DMS 273 (cell line): ENCODE data around the gene NFKB1.
A peak's percentile ranks its signal among the peaks of the same experiment; 100 is the strongest.
"Not testable (repeated sequence)": the region's sequence is repeated elsewhere in the genome, so short reads cannot be mapped to it uniquely, and the experiment has no call there.

ENCODE experiments used
- DNase-seq: peaks from one replicate; lab custom pipeline; 2025; ENCODE audit not compliant: unreplicated experiment; lab: John Stamatoyannopoulos, UW

The NFKB1 gene

GRCh38 chr4:102598086-102598761, 97.1 kb downstream of the NFKB1 start:
- no peak for DNase-seq

GRCh38 chr4:102598762-102599374, 97.7 kb downstream of the NFKB1 start:
- no peak for DNase-seq

- DNase-seq = no peak
Measured at GRCh38 chr4:102599455-102599854, 98.3 kb downstream of the NFKB1 start.

- no peak for DNase-seq
Measured at GRCh38 chr4:102599886-102600285, 98.7 kb downstream of the NFKB1 start.

- no peak for DNase-seq
Measured at GRCh38 chr4:102600689-102601088, 99.5 kb downstream of the NFKB1 start.

GRCh38 chr4:102601586-102602227, 100.5 kb downstream of the NFKB1 start:
- no peak for DNase-seq

- no peak for DNase-seq
Measured at GRCh38 chr4:102604222-102604940, 103.2 kb downstream of the NFKB1 start.

GRCh38 chr4:102606261-102606660, 105.1 kb downstream of the NFKB1 start:
- no peak for DNase-seq

GRCh38 chr4:102606846-102607450, 105.8 kb downstream of the NFKB1 start:
- DNase-seq = no peak

- DNase-seq = no peak
Measured at GRCh38 chr4:102608190-102608589, 107.0 kb downstream of the NFKB1 start.

GRCh38 chr4:102610007-102610406, 108.8 kb downstream of the NFKB1 start:
- DNase-seq = peak; percentile 23

- DNase-seq = peak; percentile 85
Measured at GRCh38 chr4:102610476-102610875, 109.3 kb downstream of the NFKB1 start.

- DNase-seq = no peak
Measured at GRCh38 chr4:102612210-102612609, 111.1 kb downstream of the NFKB1 start.

GRCh38 chr4:102612824-102613366, 111.7 kb downstream of the NFKB1 start:
- no peak for DNase-seq

GRCh38 chr4:102614801-102615200, 113.6 kb downstream of the NFKB1 start:
- no peak for DNase-seq

GRCh38 chr4:102616636-102617035, 115.5 kb downstream of the NFKB1 start:
- DNase-seq = no peak

- DNase-seq = not testable (repeated sequence)
Measured at GRCh38 chr4:102619021-102619420, 117.9 kb downstream of the NFKB1 start.

GRCh38 chr4:102619776-102620631, 118.8 kb downstream of the NFKB1 start:
- DNase-seq = not testable (repeated sequence)

- DNase-seq = peak; percentile 65
Measured at GRCh38 chr4:102620697-102621497, 119.7 kb downstream of the NFKB1 start.
